Stomach (tissue), 9 donors: ENCODE measurements around the gene PARD3. TPM values are rescaled to one million over a fixed set of nuclear protein-coding genes. Genes with fewer than 3 reads are reported as not detected.

Experiments used
- DNase-seq, 2 donors: peaks; one replicate each; pipeline versions ENCODE4 v3.0.0 to v3.0.0-alpha.2; 2013 to 2019
- H3K27ac ChIP-seq, 5 donors: fragments of 200-600 bp in 4 of 5; sonication (generic) in 4 of 5; one replicate each; pipeline ENCODE4 v1.5.1; 2013 to 2019; ENCODE audit warnings: mild to moderate bottlenecking in 1 of 5, moderate library complexity in 1 of 5
- H3K27me3 ChIP-seq, 3 donors: fragments of 200-600 bp; sonication (generic); one replicate each; pipeline ENCODE4 v1.5.1; 2017 to 2019; ENCODE audit warnings: mixed run types in 1 of 3
- H3K36me3 ChIP-seq, 4 donors: fragments of 200-600 bp; sonication (generic); 1 replicate in 3 of 4; 2 replicates in 1 of 4; pipeline ENCODE4 v1.5.1; 2016 to 2019
- H3K4me1 ChIP-seq, 4 donors: fragments of 200-600 bp; sonication (generic); one replicate each; pipeline ENCODE4 v1.5.1; 2016 to 2019
- H3K4me3 ChIP-seq, 4 donors: fragments of 200-600 bp; sonication (generic) in 3 of 4; one replicate each; pipeline ENCODE4 v1.5.1; 2016 to 2019; ENCODE audit warnings: mild to moderate bottlenecking in 1 of 4
- H3K9me3 ChIP-seq, 4 donors: fragments of 200-600 bp; sonication (generic); one replicate each; pipeline ENCODE4 v1.5.1; 2016 to 2019
- CTCF ChIP-seq, 7 experiments: fragments of 450-650 bp in 4 of 7; fragments of 200-600 bp in 3 of 7; sonication (generic) in 3 of 7; IDR thresholded peaks; one replicate each; pipeline ENCODE4 v1.5.1; 2016 to 2019; ENCODE audit warnings: antibody characterized with exemption in 7 of 7, control low read depth in 2 of 7, mild to moderate bottlenecking in 1 of 7
- EP300 ChIP-seq: sonication (generic); formaldehyde crosslinking; IDR thresholded peaks from one replicate; pipeline ENCODE4 v1.6.1; 2017; ENCODE audit warnings: antibody characterized with exemption
- POLR2A ChIP-seq, 4 donors: fragments of 450-650 bp; IDR thresholded peaks; one replicate each; pipeline ENCODE4 v1.6.1; 2016; ENCODE audit warnings: antibody characterized with exemption in 4 of 4, control low read depth in 2 of 4, mild to moderate bottlenecking in 1 of 4, moderate library complexity in 1 of 4
- POLR2AphosphoS5 ChIP-seq, 3 donors: sonication (generic); formaldehyde crosslinking; IDR thresholded peaks; one replicate each; pipeline ENCODE4 v1.6.1; 2016; ENCODE audit warnings: antibody characterized with exemption in 3 of 3
- WGBS, 5 donors: extraction: QIAGEN DNeasy Blood & Tissue Kit in 3 of 5; methylation state at CpG; one replicate each; pipeline versions ENCODE4 v1.1.5 to v1.1.7; 2013 to 2018; 5-methylcytosine and 5-hydroxymethylcytosine counted together
- intact Hi-C: fragments of 100-400 bp; cut with DNase I; formaldehyde crosslinking; loops from one replicate; pipeline ENCODE4 v1.15.1; 2023; ENCODE audit warnings: low total_unique reads
- polyA plus RNA-seq, 3 donors: library from polyadenylated mRNA; stranded (reverse); fragments of 200-250 nt; gene quantifications; one replicate each; pipeline ENCODE4 v1.2.3, GENCODE V29; 2013
- total RNA-seq, 5 donors: library from RNA; depleted of rRNA; stranded (reverse); fragments of >200 nt; gene quantifications; one replicate each; pipeline versions ENCODE4 v1.1.0 to v1.2.3, GENCODE V29; 2014 to 2016
- donor health status: healthy with polysubstance abuse.
- donor health status: Bipolar disorder and iron deficiency.
- donor health status: healthy.

Gene PARD3
- total and polyA plus RNA-seq, 8 donors = 13.7 to 118 (median 31.8) TPM

DNA sequence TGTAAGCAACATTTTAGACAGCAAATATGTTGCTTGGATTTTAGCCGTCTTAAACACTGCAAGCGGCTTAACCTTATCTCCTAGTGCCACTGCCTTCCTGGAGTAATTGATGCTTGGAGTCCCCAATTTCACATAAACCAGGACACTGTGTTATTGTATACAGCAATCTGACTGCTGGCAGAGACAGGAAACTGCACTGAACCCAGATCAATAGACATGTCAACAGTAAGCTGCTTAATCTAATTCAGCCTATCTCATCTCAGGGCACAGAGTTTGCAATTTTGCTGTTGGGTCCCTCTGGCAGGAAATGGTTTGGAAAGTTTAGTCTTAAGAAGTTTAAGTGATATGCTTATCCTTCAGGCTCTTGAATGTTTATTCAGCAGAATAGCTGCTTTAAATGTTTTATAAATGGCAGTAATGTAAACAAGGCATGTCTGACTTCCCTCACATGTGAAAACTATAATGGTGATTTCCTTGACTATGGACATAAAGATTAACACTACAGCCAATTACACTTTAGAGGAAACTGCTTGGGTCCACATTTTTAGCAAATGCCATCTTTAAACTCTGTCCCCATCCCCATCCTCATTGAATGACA lies 598.6 kb downstream of the PARD3 start:
- Histone ChIP-seq H3K4me3 (no peak overlapping the region), H3K27ac (no peak overlapping the region), H3K9me3 (no peaks in the 10 kb centered on the region), H3K4me1 (peaks cover 13 to 21% (median 20%) of the 10 kb centered on the region in 4 donors), H3K36me3 (no peaks in the 10 kb centered on the region), H3K27me3 (no peaks in the 10 kb centered on the region)
- intact Hi-C loops = no loop called here
- DNase-seq = no peak
- no peak for TF ChIP-seq POLR2AphosphoS5 (IDR thresholded peaks at IDR 0.05)
- WGBS, 5 donors = 28 to 62% (median 43%) methylated on average over 2 of the region's 2 CpGs

GRCh38 chr10:34213805-34214197 lies 601.3 kb downstream of the PARD3 start:
- intact Hi-C loops = no loop called here
- peaks cover 13 to 21% (median 20%) of the 10 kb centered on the region in 4 donors for H3K4me1 ChIP-seq
- H3K9me3 ChIP-seq = no peaks in the 10 kb centered on the region
- 67 to 84% (median 78%) methylated on average over 5 of the region's 5 CpGs for WGBS, 5 donors
- no peaks in the 10 kb centered on the region for H3K27me3 ChIP-seq
- no peak overlapping the region for H3K4me3 ChIP-seq
- no peak overlapping the region for H3K27ac ChIP-seq
- TF ChIP-seq POLR2A (IDR thresholded peaks at IDR 0.05) (no peak), CTCF (IDR thresholded peaks at IDR 0.05) (no peak), EP300 (no peak), POLR2AphosphoS5 (IDR thresholded peaks at IDR 0.05) (no peak)
- no peaks in the 10 kb centered on the region for H3K36me3 ChIP-seq
- no peak for DNase-seq

DNA sequence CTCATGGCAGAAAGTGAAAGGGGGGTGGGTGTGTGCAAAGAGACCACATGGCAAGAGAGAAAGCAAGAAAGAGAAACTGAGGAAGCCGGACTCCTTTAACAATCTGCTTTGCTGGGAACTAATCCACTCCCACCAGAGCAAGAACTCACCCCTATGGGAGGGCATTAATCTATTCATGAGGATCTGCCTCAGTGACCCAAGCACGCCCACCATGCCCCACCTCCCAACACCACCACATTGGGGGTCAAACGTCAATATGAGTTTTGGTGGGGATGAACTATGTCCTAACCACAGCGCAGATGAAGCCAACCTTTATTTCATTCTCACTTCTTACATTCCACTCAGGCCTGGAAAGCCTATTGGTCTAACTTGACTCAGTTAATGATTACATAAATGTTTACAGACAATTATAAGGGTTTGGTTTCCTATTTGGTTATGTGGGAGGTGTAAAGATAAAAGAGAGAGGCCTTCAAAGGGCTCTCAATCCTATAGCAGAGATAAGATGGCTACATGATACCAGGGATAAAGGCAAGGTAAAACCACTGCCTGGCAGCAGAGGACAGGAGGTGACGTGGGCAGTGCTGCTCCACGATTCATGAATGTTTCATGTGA lies 601.8 kb downstream of the PARD3 start:
- WGBS, 5 donors = 30 to 54% (median 49%) methylated on average over 6 of the region's 6 CpGs

GRCh38 chr10:34207343-34207742 lies 607.8 kb downstream of the PARD3 start:
- no peak for DNase-seq
- Histone ChIP-seq H3K9me3 (no peaks in the 10 kb centered on the region), H3K4me1 (peaks cover 0 to 16% (median 5%) of the 10 kb centered on the region in 4 donors), H3K36me3 (no peaks in the 10 kb centered on the region), H3K27ac (no peak overlapping the region), H3K4me3 (no peak overlapping the region), H3K27me3 (no peaks in the 10 kb centered on the region)
- intact Hi-C loops = no loop called here
- 55 to 70% (median 59%) methylated on average over 3 of the region's 3 CpGs for WGBS, 5 donors
- TF ChIP-seq POLR2AphosphoS5 (IDR thresholded peaks at IDR 0.05) = no peak
- no peak for TF ChIP-seq EP300
- no peak for TF ChIP-seq POLR2A (IDR thresholded peaks at IDR 0.05)
- no peak for TF ChIP-seq CTCF (IDR thresholded peaks at IDR 0.05)

More for the DNA sequence above, 601.8 kb downstream of the PARD3 start:
- Histone ChIP-seq H3K4me1 (peaks cover 13 to 21% (median 20%) of the 10 kb centered on the region in 4 donors), H3K27me3 (no peaks in the 10 kb centered on the region), H3K9me3 (no peaks in the 10 kb centered on the region), H3K36me3 (no peaks in the 10 kb centered on the region), H3K4me3 (no peak overlapping the region), H3K27ac (no peak overlapping the region)
- intact Hi-C loops = no loop called here
- peak in 2 of 3 donors; percentile 72 to 74 for TF ChIP-seq POLR2AphosphoS5 (IDR thresholded peaks at IDR 0.05)
- no peak for TF ChIP-seq CTCF (IDR thresholded peaks at IDR 0.05)
- peak; percentile 44 to 52 for DNase-seq

- Histone ChIP-seq H3K4me3 (no peak overlapping the region), H3K36me3 (no peaks in the 10 kb centered on the region), H3K27me3 (no peaks in the 10 kb centered on the region), H3K9me3 (no peaks in the 10 kb centered on the region), H3K27ac (no peak overlapping the region), H3K4me1 (peaks cover 0 to 16% (median 5%) of the 10 kb centered on the region in 4 donors)
- TF ChIP-seq EP300 = no peak
- DNase-seq = no peak
- intact Hi-C loops = no loop called here
- 21 to 59% (median 33%) methylated on average over 1 of the region's 1 CpG for WGBS, 5 donors
These were observed 608.2 kb downstream of the PARD3 start for GRCh38 chr10:34206935-34207268.
